KBM-7 (cell line): ENCODE results near the gene JAGN1.
A peak's percentile ranks its signal among the peaks of the same experiment; 100 is the strongest.
"Not testable (repeated sequence)": the region's sequence is repeated elsewhere in the genome, so short reads cannot be mapped to it uniquely, and the experiment has no call there.

ENCODE experiments used
- DNase-seq: peaks from one replicate; pipeline ENCODE4 v3.0.0-alpha.2; 2015
- in situ Hi-C: fragments of 300-500 bp; cut with MboI; formaldehyde crosslinking; loops from 2 replicates; pipeline ENCODE4 v1.14.3; 2020; ENCODE audit warnings: low sequenced_read_pairs, low pct_unique_long_range_greater_than_20kb, mixed read lengths

Gene JAGN1

DNA sequence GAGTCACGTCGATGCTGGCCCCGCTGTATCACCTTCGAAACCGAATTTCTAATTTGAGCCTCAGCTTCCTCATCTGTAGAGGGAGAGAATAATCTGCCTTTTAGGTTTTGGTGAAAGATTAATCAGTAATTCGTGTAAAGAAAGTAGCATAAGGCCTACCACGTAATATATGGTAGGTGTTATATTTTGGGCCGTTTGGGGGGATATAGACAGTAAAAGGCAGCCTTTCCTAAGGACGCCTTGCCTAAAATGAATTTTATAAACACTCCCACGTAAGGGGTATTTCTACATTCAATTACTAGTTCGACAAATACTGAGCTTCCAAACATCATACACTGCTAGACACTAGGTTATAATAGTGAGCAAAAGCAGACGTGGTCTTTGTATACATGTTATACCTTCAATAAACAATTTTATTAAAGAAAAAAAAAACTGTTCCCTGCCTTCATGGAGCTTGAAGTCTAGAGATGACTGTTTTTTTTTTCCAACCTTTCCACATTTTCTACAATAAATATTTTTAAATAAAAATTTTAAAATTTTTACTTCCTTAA, 737 bp downstream of the JAGN1 start:
- no peak for DNase-seq
- in situ Hi-C loops, result no loop called here

DNA sequence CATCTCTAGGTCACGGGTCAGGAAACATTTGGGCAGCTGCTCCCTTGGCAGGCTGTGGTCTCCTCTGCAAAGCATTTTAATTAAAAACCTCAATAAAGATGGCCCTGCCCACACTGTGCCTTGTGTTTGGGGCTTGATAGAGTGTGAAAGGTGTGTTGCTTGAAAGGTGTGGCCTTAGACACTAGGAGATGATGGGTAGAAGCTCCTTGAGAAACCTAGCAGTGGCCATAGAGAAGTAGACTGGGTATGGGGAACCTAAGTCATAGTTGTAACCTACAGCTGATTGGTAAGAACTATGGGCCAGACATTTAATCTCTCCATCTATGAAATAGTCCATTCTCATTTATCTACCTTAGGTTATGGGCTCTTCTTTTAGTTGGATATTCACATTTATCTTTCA, 3.3 kb downstream of the JAGN1 start:
- in situ Hi-C loops, result no loop called here
- no peak for DNase-seq

DNA sequence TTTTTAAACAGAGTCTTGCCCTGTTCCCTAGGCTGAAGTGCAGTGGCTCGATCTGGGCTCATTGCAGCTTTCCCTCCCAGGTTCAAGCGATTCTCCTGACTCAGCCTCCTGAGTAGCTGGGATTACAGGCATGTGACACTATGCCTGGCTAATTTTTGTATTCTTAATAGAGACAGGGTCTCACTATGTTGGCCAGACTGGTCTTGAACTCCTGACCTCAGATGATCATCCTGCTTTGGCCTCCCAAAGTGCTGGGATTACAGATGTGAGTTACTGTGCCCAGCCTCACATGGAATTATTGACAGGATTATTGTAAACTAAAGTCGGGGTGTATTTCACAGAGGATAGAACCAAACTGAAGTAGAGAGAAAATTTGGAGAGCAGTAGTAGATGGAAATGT, 5.3 kb downstream of the JAGN1 start:
- in situ Hi-C loops, result not testable (repeated sequence)

DNA sequence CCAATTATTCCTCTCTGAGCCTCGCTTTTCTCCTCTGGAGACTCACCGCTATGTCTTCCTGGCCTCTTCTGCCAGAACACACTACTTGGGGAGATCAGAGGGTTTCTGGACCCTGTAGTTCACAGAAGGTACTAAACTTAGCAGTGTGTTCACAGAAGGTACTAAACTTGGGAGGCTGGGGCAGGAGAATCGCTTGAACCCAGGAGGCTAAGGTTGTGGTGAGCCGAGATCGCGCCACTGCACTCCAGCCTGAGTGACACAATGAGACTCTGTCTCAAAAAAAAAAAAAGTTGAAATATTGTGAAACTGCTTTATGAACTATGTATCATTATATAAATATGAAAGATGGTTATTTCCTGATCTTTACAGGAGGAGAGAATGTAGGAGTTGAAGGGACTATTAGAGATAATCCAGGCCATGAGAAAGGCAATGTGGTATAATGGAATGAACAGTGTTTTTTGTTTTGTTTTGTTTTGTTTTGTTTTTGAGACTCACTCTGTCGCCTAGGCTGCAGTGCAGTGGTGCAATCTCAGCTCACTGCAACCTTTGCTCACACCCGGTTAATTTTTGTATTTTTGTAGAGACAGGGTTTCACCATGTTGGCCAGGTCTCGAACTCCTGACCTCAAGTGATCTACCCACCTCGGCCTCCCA, 6.5 kb downstream of the JAGN1 start:
- DNase-seq, in situ Hi-C loops: not testable (repeated sequence)

More for the DNA sequence above, 5.3 kb downstream of the JAGN1 start:
- DNase-seq, result not testable (repeated sequence)

DNA sequence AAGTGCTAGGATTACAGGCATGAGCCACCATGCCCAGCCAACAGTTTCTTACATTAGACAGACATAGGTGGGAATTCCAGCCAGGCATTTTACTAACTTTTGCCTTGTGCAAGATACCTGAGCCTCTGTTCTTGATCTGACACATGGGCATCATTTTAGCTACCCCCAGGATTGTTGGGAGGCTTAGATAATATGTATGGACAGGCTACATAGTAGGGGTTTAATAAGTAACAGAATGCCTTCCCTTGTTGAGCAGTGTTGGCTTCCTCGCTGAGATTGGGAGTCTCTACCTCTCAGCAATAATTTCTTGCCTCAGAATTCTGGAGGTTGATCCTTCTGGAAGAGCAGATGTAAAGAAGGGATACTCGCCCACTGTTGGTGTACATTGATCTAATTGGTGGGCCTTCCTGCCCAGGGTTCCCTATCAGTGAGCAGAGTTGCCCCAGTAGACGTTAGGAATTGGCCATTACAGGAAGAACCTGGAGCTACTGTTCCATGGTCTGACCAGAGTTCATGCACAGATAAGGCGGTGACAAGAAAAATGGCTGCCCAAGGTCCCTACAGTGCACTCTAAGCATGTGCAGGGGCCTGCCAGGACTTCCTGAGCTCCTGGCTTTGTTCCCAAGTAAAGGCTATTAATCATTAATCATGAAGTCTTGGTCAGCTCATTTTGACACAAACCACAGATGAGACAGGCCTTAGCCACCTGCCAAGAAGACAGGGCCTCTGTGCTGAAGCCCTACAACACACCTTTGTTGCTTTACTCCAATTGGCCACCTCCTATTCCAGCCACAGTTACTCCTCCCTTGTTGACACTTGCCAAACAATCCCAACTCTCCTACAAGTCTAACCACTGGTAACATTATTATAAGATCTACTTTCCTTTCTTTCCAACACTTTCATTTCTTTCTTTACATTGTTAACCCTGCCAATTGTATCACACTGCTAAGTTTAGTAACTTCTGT, 7.3 kb downstream of the JAGN1 start:
- in situ Hi-C loops, result no loop called here
- DNase-seq, result no peak

DNA sequence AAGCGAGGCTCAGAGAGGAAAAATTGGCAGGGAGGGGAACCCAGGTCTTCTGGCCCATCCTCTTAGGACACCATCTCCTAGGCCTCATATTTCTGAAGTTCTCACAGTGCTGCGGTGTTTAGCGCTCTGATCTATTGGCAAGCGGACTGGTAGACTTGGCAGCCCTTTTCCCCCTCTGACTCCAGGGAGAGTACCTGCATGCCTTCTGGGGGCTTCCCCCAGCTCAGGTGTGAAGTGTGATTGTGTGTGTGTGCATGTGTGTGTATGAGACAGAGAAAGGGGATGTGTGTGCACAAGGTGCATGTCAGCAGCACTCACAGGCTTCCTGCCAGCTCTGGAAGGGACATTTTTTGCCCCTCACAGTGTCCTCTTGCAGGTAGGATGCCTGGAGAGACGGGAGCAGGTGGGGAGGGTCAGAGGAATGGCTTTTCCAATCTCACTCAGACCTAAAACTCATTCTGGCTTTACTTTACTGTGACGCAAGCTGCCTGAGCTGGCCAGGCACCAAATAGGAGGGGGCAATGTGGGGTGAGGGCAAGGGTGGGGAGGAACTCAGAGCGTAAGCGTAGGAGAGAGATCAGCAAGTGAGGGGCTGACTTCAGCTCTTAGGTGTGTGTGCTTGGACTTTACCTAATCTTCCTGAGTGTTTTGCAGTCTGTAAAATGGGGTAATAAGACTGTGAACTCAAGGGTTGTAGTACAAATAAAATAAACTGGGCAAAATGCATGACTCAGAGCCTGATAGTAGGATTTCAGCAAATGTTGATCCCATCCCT, 8.2 kb downstream of the JAGN1 start:
- no peak for DNase-seq
- in situ Hi-C loops, result no loop called here

- in situ Hi-C loops, result no loop called here
- DNase-seq, result no peak
These were observed 8.9 kb downstream of the JAGN1 start for GRCh38 chr3:9899289-9899791.

- in situ Hi-C loops, DNase-seq: not testable (repeated sequence)
These were observed 10.6 kb downstream of the JAGN1 start for GRCh38 chr3:9900965-9901415.

DNA sequence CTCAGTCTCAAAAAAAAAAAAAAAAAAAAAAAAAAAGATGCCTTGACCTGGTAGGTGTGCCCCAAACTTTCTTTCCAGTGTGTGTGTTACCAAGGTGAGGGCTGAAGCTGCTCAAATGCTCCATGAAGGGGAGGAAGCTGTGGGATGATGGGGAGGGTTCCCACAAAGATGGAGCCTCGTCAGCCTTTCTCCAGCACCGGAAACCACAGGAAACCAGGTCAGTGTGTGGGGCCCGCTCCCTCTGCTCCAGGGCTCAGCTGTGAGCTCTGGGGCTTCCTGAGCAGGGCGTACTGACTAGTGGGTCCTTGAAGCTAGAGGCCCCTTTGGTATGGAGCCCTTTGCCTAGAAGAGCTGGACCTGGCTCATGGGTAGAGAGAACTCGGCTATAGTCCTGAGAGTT, 11.6 kb downstream of the JAGN1 start:
- DNase-seq, result peak; percentile 89
- in situ Hi-C loops, result no loop called here

- in situ Hi-C loops, result no loop called here
- DNase-seq, result no peak
These were observed 12.2 kb downstream of the JAGN1 start, which contains the start of gene IL17RE for GRCh38 chr3:9902372-9903237. TSS of gene IL17RE (plus strand) at chr3:9902848. CDS start at chr3:9902933, 85 bp downstream.

DNA sequence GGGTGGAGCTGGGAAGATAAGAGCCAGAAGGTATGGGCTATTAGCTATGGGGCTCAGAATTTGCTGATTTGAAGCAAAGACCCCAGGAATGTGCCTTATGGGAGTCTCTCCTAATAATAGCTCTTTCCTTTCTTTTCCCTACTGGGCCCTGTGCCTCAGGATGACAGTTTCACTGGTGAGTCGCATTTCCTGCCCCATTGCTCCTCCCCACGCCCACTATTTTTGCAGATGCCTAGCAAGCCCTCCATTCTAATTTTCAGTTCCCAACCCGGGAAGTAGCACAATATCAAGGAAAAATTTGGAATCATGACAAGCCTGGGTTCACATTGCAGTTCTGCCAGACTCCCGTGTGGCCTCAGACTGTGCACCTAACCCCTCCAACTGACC, 12.8 kb downstream of the JAGN1 start:
- in situ Hi-C loops, result no loop called here
- DNase-seq, result no peak

DNA sequence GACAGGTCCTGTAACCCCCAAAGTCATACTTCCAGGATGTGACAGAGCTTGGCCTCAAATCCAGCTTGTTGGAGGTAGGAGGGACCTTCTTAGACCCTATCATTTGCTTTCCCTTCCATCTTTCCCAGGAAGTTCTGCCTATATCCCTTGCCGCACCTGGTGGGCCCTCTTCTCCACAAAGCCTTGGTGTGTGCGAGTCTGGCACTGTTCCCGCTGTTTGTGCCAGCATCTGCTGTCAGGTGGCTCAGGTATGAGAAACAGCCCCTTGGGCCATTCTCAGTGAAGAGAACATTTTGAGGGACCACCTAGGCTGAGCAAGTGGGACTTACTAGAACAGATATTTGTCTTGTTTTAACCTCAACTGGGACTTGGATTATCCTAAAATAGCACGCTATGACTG, 13.5 kb downstream of the JAGN1 start:
- DNase-seq, result no peak
- in situ Hi-C loops, result no loop called here

DNA sequence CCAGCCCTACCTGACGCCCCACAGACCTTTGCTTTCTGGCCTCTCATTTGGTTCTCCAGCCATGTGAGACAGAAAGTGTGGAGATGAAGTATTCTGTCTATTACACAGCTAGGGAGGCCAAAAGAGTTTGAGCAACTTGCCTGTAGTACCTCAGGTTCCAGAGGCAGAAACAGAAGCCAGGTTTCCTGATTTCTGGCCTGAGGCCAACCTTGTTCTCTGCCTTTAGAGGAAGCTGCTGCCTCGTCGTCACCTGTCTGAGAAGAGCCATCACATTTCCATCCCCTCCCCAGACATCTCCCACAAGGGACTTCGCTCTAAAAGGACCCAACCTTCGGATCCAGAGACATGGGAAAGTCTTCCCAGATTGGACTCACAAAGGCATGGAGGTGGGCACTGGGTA, 16.1 kb downstream of the JAGN1 start:
- no peak for DNase-seq
- in situ Hi-C loops, result no loop called here

- DNase-seq, result no peak
- in situ Hi-C loops, result no loop called here
These were observed 17.9 kb downstream of the JAGN1 start for GRCh38 chr3:9908286-9908685.

DNA sequence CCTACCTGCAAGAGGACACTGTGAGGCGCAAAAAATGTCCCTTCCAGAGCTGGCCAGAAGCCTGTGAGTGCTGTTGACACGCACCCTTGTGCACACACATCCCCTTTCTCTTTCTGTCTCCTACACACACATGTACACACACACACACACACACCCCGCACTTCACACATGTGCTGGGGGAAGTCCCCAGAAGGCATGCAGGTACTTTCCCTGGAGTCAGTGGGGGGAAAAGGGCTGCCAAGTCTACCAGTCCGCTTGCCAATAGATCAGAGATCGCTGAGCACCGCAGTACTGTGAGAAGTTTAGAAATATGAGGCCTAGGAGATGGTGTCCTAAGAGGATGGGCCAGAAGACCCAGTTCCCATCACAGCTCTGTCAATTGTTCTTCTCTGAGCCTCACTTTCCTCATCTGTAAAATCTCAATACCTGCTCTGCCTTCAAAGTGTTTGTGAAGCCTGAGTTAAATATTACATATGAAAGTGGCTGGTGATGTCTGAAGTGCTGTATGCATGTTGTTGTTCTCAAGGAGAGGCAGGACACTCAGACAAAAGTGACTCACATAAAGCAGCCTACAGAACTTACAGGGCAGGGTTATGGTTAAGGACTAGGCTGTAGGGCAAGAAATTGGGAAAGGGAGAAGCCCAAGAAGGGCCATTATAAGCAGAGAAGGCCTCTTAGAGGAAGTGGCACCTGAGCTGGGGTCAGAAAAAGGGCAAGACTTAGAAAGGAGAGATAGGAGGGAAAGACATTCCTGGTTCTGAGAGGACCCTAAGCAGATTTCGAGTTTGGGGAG, 19.0 kb downstream of the JAGN1 start:
- no peak for DNase-seq
- in situ Hi-C loops, result no loop called here

- in situ Hi-C loops, result no loop called here
- peak; percentile 65 for DNase-seq
These were observed 21.5 kb downstream of the JAGN1 start for GRCh38 chr3:9911863-9912262.

- in situ Hi-C loops, result no loop called here
- DNase-seq, result no peak
These were observed 22.0 kb downstream of the JAGN1 start for GRCh38 chr3:9912294-9912935.
